ENCODE data around the gene FAM120B. TPM values are rescaled to one million over a fixed set of nuclear protein-coding genes. Genes with fewer than 3 reads are reported as not detected.

The FAM120B gene
- total RNA-seq, 1 experiment from 2014 or later: 25.2 TPM

DNA sequence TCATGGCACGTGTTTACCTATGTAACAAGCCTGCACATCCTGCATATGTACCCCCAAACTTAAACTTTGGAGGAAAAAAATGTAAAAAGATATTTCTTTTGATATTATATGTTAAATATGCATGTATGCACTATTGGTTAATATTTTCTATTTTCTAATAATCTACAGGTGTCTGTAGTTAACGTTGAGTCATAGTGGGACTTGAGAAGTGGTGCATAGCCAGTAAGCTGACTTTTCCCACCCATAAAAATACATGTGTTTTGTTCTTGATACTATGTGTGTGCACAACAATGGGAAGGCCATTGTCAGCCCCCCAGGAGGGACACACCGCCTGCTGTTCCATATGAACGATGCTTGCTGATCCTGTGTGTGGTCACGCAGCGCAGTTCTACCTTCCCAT is 49.1 kb downstream of the FAM120B start (continued):
- TF ChIP-seq, protein P1, sequence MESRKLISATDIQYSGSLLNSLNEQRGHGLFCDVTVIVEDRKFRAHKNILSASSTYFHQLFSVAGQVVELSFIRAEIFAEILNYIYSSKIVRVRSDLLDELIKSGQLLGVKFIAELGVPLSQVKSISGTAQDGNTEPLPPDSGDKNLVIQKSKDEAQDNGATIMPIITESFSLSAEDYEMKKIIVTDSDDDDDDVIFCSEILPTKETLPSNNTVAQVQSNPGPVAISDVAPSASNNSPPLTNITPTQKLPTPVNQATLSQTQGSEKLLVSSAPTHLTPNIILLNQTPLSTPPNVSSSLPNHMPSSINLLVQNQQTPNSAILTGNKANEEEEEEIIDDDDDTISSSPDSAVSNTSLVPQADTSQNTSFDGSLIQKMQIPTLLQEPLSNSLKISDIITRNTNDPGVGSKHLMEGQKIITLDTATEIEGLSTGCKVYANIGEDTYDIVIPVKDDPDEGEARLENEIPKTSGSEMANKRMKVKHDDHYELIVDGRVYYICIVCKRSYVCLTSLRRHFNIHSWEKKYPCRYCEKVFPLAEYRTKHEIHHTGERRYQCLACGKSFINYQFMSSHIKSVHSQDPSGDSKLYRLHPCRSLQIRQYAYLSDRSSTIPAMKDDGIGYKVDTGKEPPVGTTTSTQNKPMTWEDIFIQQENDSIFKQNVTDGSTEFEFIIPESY (IDR thresholded peaks at IDR 0.05; ENCODE audit: extremely low read depth, insufficient replicate concordance, low read length): no peak
- TF ChIP-seq RAD21 (IDR thresholded peaks at IDR 0.05; ENCODE audit: low read depth) (no peak), ELF1 (IDR thresholded peaks at IDR 0.05; ENCODE audit: borderline replicate concordance, low read depth) (no peak), EGR1 (IDR thresholded peaks at IDR 0.05; ENCODE audit: low read depth) (no peak), EZH2 (IDR thresholded peaks at IDR 0.05) (no peak)
- TF ChIP-seq, protein P2, sequence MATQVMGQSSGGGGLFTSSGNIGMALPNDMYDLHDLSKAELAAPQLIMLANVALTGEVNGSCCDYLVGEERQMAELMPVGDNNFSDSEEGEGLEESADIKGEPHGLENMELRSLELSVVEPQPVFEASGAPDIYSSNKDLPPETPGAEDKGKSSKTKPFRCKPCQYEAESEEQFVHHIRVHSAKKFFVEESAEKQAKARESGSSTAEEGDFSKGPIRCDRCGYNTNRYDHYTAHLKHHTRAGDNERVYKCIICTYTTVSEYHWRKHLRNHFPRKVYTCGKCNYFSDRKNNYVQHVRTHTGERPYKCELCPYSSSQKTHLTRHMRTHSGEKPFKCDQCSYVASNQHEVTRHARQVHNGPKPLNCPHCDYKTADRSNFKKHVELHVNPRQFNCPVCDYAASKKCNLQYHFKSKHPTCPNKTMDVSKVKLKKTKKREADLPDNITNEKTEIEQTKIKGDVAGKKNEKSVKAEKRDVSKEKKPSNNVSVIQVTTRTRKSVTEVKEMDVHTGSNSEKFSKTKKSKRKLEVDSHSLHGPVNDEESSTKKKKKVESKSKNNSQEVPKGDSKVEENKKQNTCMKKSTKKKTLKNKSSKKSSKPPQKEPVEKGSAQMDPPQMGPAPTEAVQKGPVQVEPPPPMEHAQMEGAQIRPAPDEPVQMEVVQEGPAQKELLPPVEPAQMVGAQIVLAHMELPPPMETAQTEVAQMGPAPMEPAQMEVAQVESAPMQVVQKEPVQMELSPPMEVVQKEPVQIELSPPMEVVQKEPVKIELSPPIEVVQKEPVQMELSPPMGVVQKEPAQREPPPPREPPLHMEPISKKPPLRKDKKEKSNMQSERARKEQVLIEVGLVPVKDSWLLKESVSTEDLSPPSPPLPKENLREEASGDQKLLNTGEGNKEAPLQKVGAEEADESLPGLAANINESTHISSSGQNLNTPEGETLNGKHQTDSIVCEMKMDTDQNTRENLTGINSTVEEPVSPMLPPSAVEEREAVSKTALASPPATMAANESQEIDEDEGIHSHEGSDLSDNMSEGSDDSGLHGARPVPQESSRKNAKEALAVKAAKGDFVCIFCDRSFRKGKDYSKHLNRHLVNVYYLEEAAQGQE (IDR thresholded peaks at IDR 0.05; ENCODE audit: low read depth): no peak

DNA sequence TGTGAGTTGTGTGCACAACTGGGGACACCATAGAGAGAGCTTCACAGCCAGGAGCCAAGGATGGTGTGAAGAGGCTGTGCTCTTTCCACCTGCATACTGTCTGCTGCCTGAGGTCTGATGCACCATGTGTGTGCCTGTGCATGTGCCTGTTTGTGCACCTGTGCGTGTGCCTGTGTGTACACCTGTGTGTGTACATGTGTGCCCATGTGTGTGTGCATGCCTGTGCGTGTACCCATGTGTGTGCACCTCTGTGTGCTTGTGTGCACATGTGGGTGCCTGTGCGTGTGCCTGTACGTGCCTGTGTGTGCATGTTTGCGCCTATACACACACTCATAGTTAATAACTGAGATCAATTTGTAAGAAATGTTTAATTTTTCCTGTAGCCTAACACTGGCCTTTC is 51.3 kb downstream of the FAM120B start:
- no TSS peak for BruUV-seq (replicated peaks)
- ATAC-seq (no peak), DNase-seq (ENCODE audit: low read depth, low spot score) (no peak)
- no peaks in the 10 kb centered on the region for H3K79me2 ChIP-seq (ENCODE audit: insufficient read depth, low read length)
- no peak overlapping the region for H3K27ac ChIP-seq (ENCODE audit: low read depth, low read length)
- no peaks in the 10 kb centered on the region for H3K27me3 ChIP-seq (ENCODE audit: insufficient read depth, low read length)
- H2AFZ ChIP-seq (ENCODE audit: low read depth, low read length, poor library complexity, severe bottlenecking): no peak overlapping the region
- H3K4me1 ChIP-seq (ENCODE audit: control insufficient read depth in 1 of 2, insufficient read depth in 2 of 2, low read length in 2 of 2): no peaks in the 10 kb centered on the region
- CTCF ChIA-PET: no interaction called here
- POLR2A ChIA-PET: no interaction called here
- peaks cover 0 to 6% of the 10 kb centered on the region in 2 experiments; a peak in 2 of 4 replicates for H3K36me3 ChIP-seq (ENCODE audit: control insufficient read depth in 1 of 2, insufficient read depth in 2 of 2, low read length in 2 of 2)
- H3K4me2 ChIP-seq (ENCODE audit: low read length): no peak overlapping the region
- H3K4me3 ChIP-seq (replicated peaks in 1 of 2; ENCODE audit: low read depth in 1 of 2, low read length in 2 of 2): no peak overlapping the region
- RAD21 ChIA-PET (ENCODE audit: low non-redundant PET in 1 of 2, low total read pairs in 2 of 2, uncharacterized antibody in 2 of 2, unreplicated experiment in 2 of 2): no interaction called here
- no peaks in the 10 kb centered on the region for H4K20me1 ChIP-seq (ENCODE audit: insufficient read depth)
- TF ChIP-seq ZFX (IDR thresholded peaks at IDR 0.05) (no peak), ELF1 (IDR thresholded peaks at IDR 0.05; ENCODE audit: borderline replicate concordance, low read depth) (no peak), POLR2A (IDR thresholded peaks at IDR 0.05; ENCODE audit: borderline replicate concordance, extremely low read depth, insufficient read depth, insufficient read length) (no peak), TCF7L2 (IDR thresholded peaks at IDR 0.05; ENCODE audit: borderline replicate concordance, extremely low read depth, insufficient read depth, insufficient read length) (no peak), SIN3A (IDR thresholded peaks at IDR 0.05; ENCODE audit: low read depth) (no peak), POLR2AphosphoS5 (IDR thresholded peaks at IDR 0.05; ENCODE audit: low read depth, low read length) (no peak), RAD21 (IDR thresholded peaks at IDR 0.05; ENCODE audit: low read depth) (no peak)
- TF ChIP-seq, protein P1 (IDR thresholded peaks at IDR 0.05; ENCODE audit: extremely low read depth, insufficient replicate concordance, low read length): no peak
- H3K9me3 ChIP-seq (ENCODE audit: control insufficient read depth in 1 of 2, insufficient read depth in 1 of 2, low read depth in 1 of 2, low read length in 2 of 2): no peaks in the 10 kb centered on the region
- intact Hi-C loops (cut with micrococcal nuclease): no loop called here
- H3K9ac ChIP-seq (ENCODE audit: low read length): no peak overlapping the region
- no peaks in the 10 kb centered on the region for H3K9me2 ChIP-seq (ENCODE audit: insufficient read depth)

All from HCT116 (cell line).